GM12872 (cell line): ENCODE results near the gene CREBL2.

Experiments used
- TF ChIP-seq, protein P1 (sequence below): IDR thresholded peaks from 3 replicates; pipeline ENCODE4 v1.5.1; 2011; ENCODE audit warnings: low read depth, mild to moderate bottlenecking, low read length, moderate library complexity; ENCODE audit not compliant: insufficient read depth

The CREBL2 gene

DNA sequence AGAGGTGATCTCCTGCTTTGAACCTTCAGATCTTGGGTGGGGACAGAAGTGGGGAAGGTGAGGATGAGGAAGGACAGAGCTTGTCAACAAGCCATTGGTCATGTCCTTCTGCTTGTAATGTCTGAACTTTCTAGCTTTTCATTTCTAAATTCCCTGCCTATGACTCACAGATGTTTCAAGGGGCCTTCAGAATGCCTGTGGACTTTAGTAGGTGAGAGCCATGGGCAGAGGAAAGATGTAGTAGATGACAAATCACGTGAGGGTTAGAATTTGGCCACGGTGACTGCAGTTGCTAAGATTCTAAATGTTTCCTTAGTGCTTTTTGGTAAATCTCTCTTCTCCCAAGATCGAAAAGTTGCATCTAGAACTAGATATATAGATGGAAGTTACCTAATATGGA lies 18.7 kb upstream of the CREBL2 start:
- TF ChIP-seq, protein P1, sequence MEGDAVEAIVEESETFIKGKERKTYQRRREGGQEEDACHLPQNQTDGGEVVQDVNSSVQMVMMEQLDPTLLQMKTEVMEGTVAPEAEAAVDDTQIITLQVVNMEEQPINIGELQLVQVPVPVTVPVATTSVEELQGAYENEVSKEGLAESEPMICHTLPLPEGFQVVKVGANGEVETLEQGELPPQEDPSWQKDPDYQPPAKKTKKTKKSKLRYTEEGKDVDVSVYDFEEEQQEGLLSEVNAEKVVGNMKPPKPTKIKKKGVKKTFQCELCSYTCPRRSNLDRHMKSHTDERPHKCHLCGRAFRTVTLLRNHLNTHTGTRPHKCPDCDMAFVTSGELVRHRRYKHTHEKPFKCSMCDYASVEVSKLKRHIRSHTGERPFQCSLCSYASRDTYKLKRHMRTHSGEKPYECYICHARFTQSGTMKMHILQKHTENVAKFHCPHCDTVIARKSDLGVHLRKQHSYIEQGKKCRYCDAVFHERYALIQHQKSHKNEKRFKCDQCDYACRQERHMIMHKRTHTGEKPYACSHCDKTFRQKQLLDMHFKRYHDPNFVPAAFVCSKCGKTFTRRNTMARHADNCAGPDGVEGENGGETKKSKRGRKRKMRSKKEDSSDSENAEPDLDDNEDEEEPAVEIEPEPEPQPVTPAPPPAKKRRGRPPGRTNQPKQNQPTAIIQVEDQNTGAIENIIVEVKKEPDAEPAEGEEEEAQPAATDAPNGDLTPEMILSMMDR: no peak

DNA sequence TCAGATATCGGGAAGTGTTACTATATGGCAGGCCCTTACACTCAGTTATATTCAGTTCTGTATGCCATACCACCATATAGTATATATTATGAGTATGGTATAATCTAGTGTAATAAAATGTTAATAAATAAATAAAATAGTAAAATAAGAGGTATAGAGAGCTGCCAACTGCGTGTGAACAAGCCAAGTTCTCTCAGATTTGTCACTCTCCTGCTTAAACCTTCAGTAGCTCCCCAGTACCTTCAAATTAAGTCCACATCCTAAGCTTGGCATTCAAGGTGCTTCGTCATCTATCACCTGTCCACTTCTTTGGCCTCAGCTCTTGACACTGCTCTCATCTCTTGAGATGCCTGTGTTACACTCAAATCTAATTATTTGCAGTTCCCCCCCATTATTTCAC lies 12.8 kb upstream of the CREBL2 start:
- TF ChIP-seq, protein P1: no peak

DNA sequence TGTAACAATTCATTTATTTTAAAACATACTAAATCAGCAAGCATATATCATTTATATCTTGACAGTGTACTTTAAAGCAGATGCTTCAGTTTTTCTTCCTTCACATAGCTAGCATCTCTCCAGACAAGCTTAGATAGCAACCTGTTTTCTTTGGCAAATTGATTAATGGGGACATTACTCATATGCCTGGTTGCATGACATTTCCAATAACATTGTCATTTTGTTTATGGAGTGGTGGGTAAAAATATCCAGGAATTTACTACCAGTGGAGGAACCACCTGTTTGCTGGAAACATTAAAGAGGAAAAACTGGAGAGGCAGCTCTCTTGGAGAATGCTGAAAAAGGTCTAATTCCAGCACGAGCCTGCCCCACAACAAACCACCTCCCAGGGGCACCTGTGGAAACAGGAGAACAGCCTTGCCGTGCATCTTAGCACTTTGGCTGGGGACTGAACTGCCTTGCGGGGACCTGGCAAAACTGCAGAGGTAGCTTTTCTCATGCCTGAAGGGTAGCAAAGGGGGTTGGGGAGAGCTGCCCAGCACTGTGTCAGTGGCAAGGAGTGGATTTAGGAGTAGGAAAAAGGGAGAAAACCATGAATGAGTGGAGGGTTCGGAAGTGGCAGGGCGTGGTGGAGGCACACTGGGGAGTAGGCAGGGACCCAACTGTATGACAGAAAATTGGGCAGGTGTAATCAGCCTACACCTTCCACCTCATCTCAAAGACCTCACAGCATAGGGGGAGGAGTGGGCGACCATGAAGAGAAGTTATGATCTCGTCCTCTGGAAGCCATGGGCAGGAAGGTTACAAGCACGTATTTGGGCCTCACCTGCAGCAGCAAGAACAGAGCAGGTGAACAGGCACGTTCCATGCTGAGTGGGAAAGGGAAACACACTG lies 11.7 kb upstream of the CREBL2 start:
- TF ChIP-seq, protein P1: no peak

DNA sequence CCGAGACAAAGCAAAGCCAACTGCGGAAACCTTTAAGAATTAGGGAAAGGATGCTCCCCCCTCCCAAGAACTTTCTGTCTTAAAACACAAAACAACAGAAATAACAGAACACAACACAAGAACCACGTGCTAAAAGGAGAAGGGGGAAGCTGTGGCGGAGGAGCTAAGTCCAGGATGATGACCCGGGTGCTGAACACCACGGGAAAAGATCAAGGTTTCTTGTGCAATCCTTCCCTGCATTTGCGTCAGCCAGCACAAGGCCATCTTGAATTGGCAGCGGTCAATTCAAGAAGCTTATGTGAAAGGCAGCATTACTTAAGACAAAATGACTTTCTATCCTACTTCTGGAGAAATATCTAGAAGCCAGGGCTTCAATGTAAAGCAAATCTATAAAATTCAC lies 11.0 kb upstream of the CREBL2 start:
- TF ChIP-seq, protein P1: no peak

DNA sequence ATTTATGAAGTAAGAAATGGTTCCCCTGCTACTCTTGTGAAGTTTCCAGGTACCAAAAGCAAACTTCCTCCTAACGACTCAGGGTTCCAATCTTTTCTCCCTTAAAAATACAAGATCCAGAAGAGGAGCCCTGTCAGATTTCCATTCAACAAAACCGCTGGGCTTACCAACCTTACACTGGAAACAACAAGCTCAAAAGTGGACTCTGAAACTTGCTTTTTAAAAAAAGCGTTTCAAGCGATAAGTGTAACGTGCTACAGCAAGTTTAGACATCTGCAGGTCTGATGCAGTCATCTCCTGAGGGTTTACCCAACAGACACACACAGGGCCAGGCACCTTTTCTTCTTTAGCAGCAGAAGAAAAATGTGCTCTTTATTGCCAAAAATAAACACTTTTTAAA lies 6.9 kb upstream of the CREBL2 start:
- TF ChIP-seq, protein P1: no peak

DNA sequence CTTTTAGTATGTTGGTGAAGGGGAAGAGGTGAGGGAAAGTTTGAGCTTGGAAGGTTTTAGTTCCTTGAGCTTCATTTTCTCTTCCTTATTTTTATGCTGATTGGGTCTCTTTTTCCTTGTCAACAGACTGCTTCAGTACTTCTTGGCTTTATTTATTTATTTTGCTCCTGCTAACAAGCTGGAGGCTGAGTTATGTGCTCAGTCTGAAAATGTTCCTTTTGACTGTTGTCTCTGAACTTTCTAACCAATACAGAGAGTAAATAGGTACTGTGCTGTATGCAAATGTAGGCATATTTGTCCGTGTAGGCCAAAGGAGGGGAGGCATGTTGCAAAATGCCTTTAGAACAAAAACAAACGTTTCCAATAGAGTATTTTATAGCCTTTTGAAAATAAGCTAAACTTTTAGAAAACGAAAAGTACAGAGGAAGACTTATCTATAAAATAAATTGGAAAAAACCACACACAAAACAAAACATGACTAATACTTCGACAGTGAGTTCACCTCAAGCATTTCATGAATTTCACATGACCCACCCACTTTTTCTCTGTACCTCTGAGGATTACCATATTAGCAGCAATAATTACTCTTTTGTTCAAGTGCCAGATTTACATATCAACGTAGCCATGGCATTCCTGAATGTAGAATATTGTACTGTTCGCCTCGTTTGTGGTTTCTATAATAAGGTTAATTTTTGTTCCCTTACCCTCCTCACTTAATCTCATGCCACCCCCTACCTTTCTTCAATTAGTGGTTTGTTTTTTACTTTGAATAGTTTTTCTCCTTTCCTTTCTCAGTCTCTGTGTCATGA lies 4.7 kb upstream of the CREBL2 start:
- TF ChIP-seq, protein P1: no peak

DNA sequence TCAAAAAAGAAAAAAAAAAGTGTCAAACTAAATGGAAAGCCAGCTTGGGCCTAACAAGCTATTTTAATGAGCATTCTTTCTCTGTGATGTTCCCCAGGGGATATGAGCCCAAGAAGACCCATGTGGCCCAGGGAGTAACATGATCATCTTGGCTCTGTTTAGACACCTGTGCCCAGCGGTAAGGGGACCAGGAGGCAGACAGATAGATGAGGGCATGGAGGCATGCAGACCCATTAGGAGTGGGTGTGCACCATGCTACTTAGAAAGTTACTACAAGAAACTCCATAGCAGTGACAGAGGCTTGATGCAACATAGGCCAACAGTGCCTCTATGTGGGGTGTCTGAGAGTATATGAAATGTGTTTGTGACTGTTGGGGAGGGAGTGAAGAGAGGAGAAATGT lies 3.1 kb upstream of the CREBL2 start:
- TF ChIP-seq, protein P1: peak; percentile 40; the same call in 2 of the 3 replicates
